Activated CD4-positive, CD25-positive, alpha-beta regulatory T cell treated with anti-CD3 and anti-CD28 coated beads, Interleukin-2, amount 50 U/mL, for 24 hours (primary cell): ENCODE measurements around the gene GNL1.
"Not testable (repeated sequence)": the region's sequence is repeated elsewhere in the genome, so short reads cannot be mapped to it uniquely, and the experiment has no call there.

Experiments
- ATAC-seq, 2 donors: fragments of 150-1000 bp; cut with Tn5 transposase; one replicate each; pipeline ENCODE4 v1.10.0; 2021; ENCODE audit warnings: mild to moderate bottlenecking in 1 of 2, moderate library complexity in 1 of 2

Gene GNL1

DNA sequence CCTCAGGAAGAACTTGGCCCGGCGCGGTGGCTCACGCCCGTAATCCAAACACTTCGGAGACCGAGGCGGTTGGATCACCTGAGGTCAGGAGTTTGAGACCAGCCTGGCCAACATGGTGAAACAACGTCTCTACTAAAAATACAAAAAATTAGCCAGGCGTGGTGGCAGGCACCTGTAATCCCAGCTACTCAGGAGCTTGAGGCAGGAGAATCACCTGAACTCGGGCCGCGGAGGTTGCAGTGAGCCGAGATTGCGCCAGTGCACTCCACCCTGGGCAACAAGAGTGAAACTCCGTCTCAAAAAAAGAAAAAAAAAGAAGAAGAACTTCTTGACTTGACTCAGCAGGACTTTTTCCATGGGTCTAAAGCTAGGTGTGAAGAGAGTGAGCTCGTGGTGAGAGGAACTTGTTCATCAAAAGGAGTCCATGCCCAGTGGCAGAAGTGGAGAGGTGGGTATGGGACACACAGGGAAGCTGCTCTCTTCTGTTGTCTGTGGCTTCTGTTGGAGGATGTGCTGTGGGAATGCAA, 26.9 kb downstream of the GNL1 start:
- peak; percentile 50 to 61 for ATAC-seq

DNA sequence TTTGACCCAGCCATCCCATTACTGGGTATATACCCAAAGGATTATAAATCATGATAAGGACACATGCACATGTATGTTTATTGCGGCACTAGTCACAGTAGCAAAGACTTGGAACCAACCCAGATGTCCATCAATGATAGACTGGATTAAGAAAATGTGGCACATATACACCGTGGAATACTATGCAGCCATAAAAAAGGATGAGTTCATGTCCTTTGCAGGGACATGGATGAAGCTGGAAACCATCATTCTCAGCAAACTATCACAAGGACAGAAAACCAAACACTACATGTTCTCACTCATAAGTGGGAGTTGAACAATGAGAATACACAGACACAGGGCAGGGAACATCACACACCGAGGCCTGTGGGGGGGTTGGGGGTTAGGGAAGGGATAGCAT, 29.8 kb downstream of the GNL1 start:
- ATAC-seq = not testable (repeated sequence)

DNA sequence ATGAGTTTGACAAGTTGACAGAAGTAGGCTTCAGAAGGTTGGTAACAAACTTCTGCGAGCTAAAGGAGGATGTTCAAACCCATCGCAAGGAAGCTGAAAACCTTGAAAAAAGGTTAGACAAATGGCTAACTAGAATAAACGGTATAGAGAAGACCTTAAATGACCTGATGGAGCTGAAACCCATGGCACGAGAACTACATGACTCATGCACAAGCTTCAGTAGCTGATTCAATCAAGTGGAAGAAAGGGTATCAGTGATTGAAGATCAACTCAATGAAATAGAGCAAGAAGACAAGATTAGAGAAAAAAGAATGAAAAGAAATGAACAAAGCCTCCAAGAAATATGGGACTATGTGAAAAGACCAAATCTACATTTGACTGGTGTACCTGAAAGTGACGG, 34.3 kb downstream of the GNL1 start:
- not testable (repeated sequence) for ATAC-seq

DNA sequence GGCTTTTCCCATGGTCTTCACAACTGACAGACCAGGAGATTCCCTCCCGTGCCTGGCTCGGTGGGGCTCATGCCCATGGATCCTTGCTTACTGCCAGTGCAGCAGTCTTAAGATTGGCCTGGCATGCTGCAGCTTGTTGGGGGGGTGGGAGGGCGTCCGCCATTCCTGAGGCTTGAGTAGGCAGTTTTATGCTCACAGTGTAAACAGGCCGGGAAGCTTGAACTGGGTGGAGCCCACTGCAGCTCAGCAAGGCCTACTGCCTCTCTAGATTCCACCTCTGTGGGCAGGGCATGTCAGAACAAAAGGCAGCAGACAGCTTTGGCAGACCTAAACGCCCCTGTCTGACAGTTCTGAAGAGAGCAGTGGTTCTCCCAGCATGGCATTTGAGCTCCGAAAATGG, 35.2 kb downstream of the GNL1 start:
- not testable (repeated sequence) for ATAC-seq

DNA sequence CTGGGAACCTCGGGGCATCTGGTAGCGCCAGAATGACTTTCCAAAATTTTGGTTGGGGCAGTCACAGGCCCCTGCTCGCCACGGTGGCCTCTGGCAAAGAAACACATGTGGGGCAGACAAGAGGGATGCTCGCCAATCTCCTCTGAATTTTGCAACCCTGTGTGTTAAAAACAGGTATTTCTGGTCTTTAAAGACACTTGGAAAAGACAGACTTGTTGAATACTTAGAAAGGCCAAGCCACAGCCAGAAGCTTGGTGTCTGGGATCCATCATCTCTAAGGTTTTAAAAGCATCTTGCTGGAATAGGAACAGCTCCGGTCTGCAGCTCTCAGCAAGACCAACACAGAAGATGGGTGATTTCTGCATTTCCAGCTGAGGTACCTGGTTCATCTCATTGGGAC, 35.8 kb downstream of the GNL1 start:
- no peak for ATAC-seq

DNA sequence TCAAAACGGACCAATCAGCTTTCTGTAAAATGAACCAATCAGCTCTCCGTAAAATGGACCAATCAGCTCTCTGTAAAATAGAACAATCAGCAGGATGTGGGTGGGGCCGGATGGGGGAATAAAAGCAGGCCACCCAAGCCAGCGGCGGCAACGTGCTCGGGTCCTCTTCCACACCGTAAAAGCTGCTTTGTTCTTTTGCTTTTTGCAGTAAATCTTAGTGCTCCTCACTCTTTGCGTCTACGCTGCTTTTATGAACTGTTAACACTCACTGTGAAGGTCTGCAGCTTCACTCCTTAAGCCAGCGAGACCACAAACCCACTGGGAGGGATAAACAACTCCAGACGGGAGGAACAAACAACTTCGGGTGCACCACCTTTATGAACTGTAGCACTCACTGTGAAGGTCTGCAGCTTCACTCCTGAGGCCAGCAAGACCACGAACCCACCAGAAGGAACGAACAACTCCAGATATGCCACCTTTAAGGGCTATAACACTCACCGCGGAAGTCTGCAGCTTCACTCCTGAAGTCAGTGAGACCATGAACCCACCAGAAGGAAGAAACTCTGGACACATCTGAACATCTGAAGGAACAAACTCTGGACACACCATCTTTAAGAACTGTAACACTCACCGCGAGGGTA, 37.7 kb downstream of the GNL1 start:
- not testable (repeated sequence) for ATAC-seq

DNA sequence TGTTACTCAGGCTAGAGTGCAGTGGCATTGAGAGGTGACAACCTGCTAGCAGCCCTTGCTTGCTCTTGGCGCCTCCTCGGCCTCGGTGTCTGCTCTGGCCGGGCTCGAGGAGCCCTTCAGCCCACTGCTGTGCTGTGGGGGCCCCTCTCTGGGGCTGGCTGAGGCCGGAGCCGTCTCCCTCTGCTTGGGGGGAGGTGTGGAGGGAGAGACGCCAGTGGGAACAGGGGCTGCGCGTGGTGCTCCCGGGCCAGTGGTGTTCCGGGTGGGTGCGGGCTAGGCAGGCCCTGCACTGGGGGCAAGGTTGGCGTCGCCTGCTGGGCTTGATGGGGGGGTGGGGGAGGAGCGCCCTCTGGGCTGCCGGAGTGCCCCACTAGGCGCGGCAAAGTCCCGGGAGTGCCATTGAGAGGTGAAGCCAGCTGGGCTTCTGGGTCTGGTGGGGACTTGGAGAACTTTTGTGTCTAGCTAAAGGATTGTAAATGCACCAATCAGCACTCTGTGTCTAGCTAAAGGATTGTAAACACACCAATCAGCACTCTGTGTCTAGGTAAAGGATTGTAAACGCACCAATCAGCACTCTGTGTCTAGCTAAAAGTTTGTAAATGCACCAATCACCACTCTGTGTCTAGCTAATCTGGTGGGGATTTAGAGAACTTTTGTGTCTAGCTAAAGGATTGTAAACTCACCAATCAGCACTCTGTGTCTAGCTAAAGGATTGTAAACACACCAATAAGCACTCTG, 38.4 kb downstream of the GNL1 start:
- not testable (repeated sequence) for ATAC-seq

DNA sequence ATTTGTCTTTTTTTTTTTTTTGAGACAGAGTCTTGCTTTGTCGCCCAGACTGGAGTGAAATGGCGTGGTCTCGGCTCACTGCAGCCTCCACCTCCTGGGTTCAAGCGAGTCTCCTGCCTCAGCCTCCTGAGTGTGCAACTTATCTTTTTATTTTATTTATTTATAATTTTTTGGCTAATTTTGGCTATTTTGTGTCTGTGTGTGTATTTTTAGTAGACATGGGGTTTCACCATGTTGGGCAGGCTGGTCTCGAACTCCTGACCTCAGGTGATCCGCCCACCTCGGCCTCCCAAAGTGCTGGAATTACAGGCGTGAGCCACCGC, 39.6 kb downstream of the GNL1 start:
- not testable (repeated sequence) for ATAC-seq

DNA sequence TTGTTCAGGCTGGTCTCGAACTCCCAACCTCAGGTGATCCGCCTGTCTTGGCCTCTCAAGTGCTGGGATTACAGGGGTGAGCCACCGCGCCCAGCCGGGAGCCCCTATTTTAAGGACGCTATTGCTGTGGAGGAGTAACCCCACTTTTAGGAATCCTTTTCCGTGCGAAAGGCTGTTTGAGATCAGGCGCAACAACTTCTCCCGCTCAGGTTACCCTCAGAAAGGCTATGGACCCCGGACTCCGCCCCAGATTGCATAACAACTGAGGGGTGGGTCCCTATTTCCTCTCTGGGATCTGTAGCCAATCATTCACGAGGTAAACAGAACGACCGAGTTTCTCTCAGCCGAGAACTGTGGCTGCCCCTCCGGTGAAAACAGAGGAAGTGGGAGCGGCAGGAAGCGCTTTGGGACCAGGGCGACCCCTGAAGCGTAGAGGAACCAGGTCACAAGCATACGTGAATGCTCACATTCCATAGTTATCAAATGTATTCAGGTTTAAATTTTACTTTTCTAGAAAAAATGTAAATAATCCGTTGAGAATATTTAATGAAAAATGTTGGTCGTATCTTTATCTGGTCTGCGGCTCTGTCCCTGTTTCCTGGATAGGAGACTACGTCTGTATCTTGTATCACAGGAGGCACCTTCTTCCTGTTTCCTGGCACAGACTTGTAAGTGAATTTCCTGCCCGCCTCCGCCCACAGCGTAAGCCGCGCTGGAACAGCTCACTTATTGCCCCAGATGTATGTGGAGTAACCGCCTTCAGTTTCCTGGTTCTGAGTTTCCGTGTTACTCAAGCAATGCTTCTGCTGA, 40.1 kb downstream of the GNL1 start:
- ATAC-seq = peak; percentile 93 to 94

DNA sequence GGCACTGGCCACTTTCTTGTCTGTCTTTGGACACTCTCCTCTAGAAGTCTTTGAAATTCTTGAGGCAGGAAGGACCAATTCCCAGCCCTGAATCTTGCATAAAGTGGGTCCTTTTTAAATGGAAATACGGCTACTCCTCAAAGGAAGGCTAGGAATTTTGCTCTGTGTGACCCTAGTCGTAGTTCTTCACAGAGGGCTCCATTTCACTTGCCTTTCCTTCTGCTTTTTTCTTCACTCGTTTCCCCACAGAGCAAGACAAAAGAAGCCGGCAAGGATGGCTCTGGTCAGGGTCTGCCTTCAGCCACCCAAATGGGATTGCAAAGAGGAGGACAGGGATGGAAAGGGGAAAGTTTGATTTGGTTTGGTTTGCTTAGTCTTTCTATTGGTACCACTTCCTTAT, 41.2 kb downstream of the GNL1 start:
- no peak for ATAC-seq

DNA sequence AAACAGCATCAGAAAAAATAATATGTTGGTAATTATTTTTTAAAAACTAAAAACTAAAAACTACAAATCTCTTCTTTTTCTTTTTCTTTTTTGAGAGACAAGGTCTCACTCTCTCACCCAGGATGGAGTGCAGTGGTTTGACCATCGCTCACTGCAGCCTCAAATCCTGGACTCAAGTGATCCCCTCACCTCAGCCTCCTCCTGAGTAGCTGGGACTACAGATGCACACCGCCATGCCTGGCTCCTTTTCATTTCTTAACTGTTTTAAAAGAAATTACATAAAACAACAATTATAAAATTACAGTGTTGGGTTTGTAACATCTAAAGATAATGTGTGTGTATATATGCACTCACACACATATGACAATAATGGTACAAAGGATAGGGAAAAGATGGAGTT, 42.8 kb downstream of the GNL1 start:
- no peak for ATAC-seq

DNA sequence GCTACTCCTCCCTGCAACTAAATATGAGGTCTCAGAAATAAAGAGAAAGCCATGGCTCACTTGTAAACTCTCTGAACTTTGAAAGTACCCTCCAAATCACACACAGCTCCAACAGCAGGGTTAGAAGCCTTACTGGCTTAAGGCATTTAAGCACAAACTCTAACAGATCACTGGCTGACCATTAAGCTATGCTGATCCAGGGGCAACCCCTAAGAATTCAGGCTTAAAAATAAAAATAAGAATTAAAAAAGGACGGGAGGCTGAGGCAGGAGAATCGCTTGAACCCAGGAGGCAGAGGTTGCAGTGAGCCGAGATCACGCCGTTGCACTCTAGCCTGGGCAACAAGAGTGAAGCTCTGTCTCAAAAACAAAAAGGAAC, 45.1 kb downstream of the GNL1 start:
- ATAC-seq = no peak

DNA sequence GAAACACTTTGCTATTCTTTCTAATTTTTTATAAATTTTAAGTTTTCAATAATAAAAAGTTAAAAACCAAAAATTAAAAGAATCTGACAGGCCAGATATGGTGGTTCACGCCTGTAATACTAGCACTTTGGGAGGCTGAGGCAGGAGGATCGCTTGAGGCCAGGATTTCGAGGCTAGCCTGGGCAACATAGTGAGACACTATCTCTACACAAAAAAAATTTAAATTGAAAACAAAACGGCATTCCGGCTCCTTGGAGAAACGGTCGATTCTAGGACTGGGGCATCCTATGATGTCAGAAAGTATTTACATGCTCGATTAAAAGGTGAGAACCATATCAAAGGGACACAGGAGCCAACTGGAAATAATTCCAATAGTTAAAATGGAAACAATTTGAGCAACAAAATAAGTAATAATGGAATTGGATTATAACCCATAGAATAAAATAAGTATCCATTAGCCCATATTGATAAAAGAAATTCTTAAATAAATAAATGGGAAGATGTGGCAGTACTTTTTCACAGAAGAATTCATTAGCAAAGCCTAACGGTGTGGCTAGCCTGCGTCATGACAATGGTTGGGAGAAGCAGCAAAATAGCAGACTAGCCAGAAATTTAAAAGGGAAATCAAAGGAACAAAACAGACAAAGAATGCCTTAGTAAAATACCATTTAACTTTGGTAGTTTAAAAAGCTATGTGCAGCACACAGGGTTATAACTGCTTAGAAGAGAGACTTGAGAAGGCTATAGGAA, 45.7 kb downstream of the GNL1 start:
- ATAC-seq = no peak

DNA sequence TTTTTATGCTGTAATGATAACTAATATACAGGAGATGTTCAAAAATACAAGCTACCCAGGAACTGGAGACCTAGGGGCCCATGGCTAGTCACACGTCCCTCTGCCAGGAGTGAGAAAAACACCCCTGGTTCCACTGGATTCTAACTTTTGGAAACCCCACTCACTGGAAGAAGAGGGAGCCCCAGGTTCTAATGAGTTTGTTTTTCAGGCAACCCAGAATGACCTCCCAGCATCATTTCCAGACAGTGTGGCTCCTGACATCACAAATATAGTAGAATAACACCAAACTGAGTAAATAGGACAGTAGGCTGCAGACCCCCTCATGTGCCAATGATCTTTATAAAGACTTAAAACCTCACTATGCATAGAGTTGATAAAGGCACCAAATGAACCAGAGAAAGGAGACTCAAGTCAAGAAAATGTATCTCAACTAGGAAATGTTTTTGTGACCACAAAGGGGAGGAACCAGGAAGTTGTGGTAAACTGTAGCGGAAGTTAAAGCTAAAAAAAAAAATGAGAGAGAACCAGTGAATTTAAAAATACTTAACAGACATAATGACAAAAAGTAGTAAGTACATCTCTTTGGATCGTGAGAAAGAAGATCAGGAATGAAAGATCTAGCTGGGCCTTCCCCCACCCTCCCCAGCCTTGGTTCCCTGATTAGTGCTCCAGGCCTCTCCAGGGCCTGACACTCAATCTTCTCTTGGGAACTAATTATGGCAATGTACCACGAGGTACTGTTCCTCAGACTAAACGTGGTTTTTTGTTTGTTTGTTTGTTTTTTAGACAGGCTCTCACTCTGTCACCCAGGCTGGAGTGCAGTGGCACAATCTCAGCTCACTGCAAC, 47.2 kb downstream of the GNL1 start:
- ATAC-seq = peak; percentile 70 to 75

DNA sequence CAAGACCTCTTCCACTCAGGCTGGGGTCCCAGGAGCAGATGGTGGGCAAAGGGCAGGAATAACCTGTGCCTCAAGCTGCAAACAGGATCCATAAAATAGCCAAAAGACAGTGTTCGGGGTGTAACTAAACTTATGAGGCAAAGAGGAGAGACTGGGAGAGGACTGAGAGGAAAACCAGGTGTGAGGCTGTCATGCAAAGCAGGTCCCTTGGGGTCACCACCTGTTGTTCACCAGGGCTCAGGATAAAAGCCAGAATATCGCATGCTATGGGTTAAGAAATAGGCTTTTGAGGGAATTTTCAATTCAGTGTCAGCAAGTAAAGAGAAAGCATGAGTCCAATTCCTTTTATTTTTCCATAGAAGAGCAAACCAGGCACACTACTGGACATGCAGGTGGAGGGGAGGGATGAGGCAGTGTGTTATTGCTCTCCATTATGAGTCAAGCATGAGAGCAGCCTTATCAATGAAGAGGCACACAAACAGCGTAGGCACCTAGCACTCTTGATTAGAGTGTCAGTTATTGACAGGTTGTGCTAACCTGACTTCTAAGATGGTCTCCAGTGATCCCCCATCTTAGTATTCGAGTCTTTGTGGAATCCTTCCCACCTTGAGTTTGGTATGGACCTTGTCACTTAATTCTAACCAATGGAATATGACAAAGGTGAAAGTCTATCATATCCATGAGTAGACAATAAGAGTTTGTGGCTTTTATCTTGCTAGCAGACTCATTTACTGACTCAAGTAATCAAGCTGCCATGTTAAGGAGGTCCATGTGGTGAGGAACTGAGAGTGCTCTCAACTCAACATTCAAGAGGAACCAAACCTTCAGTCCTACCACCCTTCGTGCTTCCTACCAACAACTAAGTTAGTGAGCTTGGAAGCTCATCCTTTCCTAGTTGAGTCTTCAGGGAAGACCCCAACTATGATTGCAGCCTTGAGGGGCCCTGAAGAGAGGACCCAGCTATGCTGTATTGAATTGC, 48.2 kb downstream of the GNL1 start:
- peak; percentile 33 to 40 for ATAC-seq

DNA sequence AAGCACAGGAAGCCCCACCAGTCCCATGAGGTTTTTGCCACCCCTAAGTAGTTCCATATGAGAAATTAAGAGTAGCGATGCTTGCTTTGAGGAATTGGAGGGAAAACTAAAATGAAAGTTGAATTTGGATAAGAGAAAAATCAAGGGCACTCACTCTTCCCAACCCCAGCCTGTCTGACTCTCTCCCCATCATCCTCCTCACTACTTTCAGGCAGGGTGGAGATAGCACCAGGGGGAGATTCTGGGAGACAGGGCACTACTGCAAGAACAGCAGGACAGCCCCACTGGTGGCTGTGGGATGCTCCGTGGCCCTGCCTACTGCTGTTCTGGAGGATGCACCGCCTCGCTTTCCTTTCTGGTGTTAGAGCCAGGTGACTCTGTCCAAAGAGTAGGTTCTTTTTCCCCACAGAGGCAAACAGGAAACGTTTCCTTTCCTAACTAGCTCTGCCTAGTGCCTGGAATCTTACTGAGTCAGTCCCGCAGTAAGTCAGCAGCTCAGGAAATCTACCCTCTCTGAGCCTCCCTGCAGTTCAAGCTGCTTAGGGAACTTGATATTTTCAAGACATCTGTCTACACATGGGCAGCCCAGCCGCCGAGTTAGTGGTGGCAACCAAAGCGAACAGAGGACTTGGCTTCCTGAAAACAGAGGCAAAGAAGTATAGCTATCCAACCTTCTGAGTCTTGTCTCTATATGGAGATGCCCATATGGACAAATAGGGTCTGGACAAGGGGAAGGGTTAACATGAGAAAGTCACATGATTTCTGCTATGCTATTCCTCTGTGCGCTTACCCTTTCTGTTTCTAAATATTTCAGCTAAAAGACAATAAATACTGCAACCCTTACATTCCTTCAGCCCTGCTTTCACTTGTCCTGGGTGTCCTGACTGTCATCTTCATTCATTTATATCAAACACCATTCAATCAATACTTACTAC, 55.6 kb downstream of the GNL1 start:
- no peak for ATAC-seq

DNA sequence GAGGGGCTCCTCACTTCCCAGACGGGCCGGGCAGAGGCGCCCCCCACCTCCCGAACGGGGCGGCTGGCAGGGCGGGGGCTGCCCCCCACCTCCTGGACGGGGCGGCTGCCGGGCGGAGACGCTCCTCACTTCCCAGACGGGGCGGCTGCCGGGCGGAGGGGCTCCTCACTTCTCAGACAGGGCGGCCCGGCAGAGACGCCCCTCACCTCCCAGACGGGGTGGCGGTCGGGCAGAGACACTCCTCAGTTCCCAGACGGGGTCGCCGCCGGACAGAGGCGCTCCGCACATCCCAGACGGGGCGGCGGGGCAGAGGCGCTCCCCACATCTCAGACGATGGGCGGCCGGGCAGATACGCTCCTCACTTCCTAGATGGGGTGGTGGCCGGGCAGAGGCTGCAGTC, 57.6 kb downstream of the GNL1 start:
- not testable (repeated sequence) for ATAC-seq

DNA sequence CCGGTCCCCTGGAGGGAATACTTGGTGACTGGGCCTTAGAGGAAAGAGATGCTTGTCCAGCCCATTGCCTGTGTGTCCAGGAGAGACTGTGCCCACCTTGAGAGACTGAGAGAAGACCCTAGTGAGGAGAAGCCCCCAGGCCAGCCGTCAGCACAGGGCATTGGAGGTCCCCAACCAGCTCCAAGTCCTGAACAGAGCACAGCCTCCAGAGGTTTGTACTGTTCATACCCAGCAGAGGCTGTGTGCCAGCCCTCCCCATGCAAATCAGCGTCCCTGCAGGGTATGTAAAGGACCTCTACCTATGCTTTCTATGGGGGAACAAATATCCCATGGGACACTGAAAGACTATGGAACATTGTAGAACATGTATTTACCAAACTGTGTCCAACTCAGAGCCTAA, 58.6 kb downstream of the GNL1 start:
- no peak for ATAC-seq

DNA sequence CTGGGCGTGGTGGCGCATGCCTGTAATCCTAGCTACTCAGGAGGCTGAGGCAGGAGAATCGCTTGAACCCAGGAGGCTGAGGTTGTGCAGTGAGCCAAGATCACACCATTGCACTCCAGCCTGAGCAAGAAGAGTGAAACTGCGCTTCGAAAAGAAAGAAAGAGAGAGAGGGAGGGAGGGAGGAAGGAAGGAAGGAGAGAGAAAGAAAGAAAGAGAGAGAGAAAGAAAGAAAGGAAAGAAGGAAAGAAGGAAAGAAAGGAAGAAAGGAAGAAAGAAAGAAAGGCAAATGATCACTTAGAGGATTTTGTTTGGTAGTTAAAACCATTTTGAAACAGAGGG, 59.1 kb downstream of the GNL1 start:
- not testable (repeated sequence) for ATAC-seq

DNA sequence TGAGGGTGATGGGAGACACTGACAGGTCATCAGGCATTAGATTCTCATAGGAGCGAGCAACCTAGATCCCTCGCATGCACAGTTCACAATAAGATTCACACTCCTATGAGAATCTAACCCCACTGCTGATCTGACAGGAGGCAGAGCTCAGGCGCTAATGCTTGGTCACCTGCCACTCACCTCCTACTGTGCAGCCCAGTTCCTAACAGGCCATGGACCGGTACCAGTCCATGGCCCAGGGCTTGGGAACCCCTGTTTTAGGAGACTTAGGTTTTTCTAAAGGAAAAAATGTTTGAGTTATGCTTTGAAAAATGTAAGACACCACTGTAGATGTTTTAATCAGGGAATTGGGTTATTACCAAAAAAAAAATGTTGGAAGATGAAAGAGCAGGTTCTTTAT, 60.3 kb downstream of the GNL1 start:
- no peak for ATAC-seq
